RKO (cell line): Measurements from ENCODE around the gene C1orf87.

ENCODE experiments used
- DNase-seq: peaks from one replicate; pipeline ENCODE4 v3.0.0-alpha.2; 2016; ENCODE audit warnings: low spot score

C1orf87 gene

GRCh38 chr1:60073605-60074278, at the start of gene C1orf87:
Gene C1orf87 (minus strand): TSS chr1:60073770. CDS start chr1:60072643, 1,127 bp downstream.
- DNase-seq: no peak

- no peak for DNase-seq
These were observed 44.5 kb upstream of the C1orf87 start for GRCh38 chr1:60118085-60118484.

- DNase-seq: no peak
These were observed 41.3 kb upstream of the C1orf87 start for GRCh38 chr1:60114745-60115318.

- DNase-seq: no peak
These were observed 40.0 kb upstream of the C1orf87 start for GRCh38 chr1:60113596-60113995.

GRCh38 chr1:60113028-60113427, 39.5 kb upstream of the C1orf87 start:
- DNase-seq: no peak

GRCh38 chr1:60111716-60112115, 38.1 kb upstream of the C1orf87 start:
- no peak for DNase-seq

GRCh38 chr1:60111118-60111517, 37.5 kb upstream of the C1orf87 start:
- DNase-seq: no peak

- DNase-seq: no peak
These were observed 34.6 kb upstream of the C1orf87 start for GRCh38 chr1:60108196-60108595.

- DNase-seq: no peak
These were observed 29.6 kb upstream of the C1orf87 start for GRCh38 chr1:60103186-60103585.

GRCh38 chr1:60102267-60103061, 28.9 kb upstream of the C1orf87 start:
- DNase-seq: no peak

- DNase-seq: no peak
These were observed 27.9 kb upstream of the C1orf87 start for GRCh38 chr1:60101516-60101915.

GRCh38 chr1:60091195-60091715, 17.7 kb upstream of the C1orf87 start:
- DNase-seq: no peak

- no peak for DNase-seq
These were observed 17.1 kb upstream of the C1orf87 start for GRCh38 chr1:60090655-60091054.

- no peak for DNase-seq
These were observed 15.1 kb upstream of the C1orf87 start for GRCh38 chr1:60088620-60089155.

GRCh38 chr1:60087681-60088080, 14.1 kb upstream of the C1orf87 start:
- no peak for DNase-seq

- DNase-seq: no peak
These were observed 4.6 kb upstream of the C1orf87 start for GRCh38 chr1:60078182-60078581.

GRCh38 chr1:60071296-60071695, 2.3 kb downstream of the C1orf87 start:
- no peak for DNase-seq

GRCh38 chr1:60069691-60070090, 3.9 kb downstream of the C1orf87 start:
- DNase-seq: no peak

GRCh38 chr1:60068393-60069045, 5.1 kb downstream of the C1orf87 start:
- no peak for DNase-seq

- no peak for DNase-seq
These were observed 7.6 kb downstream of the C1orf87 start for GRCh38 chr1:60066001-60066400.

- no peak for DNase-seq
These were observed 8.4 kb downstream of the C1orf87 start for GRCh38 chr1:60065199-60065598.

GRCh38 chr1:60063561-60063960, 10.0 kb downstream of the C1orf87 start:
- no peak for DNase-seq
